Hair follicle dermal papilla cell (primary cell): Measurements from ENCODE around the gene TRIM36. TPM values are rescaled to one million over a fixed set of nuclear protein-coding genes. Genes with fewer than 3 reads are reported as not detected.

ENCODE experiments used
- total RNA-seq: library from RNA; depleted of rRNA; stranded (reverse); fragments of >200 nt; gene quantifications from 2 replicates; pipeline ENCODE4 v1.2.3, GENCODE V29; 2012

Gene TRIM36
- total RNA-seq, result 0.61 and 0.65 TPM in 2 replicates

GRCh38 chr5:115169487-115170133 lies at the start of gene TRIM36:
TSS of gene TRIM36 (minus strand) at chr5:115169908. CDS start at chr5:115169634, 274 bp downstream.

Other genes with a start within 250 kb of the TRIM36 start
- gene PGGT1B, start 93.0 kb upstream of the TRIM36 start, total RNA-seq, result 13.1 and 21.1 TPM in 2 replicates
- gene CCDC112, start 126.7 kb upstream of the TRIM36 start, total RNA-seq, result 4.0 and 6.7 TPM in 2 replicates